Suprapubic skin (tissue), 4 donors: Measurements from ENCODE around the gene RTTN. TPM values are rescaled to one million over a fixed set of nuclear protein-coding genes. Genes with fewer than 3 reads are reported as not detected.

Experiments
- DNase-seq, 2 donors: peaks; one replicate each; pipeline ENCODE4 v3.0.0-alpha.2; 2019; ENCODE audit warnings: low spot score in 2 of 2
- H3K27ac ChIP-seq: fragments of 200-600 bp; sonication (generic); one replicate; pipeline ENCODE4 v1.5.1; 2019
- H3K27me3 ChIP-seq: fragments of 200-600 bp; sonication (generic); one replicate; pipeline ENCODE4 v1.5.1; 2019
- H3K36me3 ChIP-seq: fragments of 200-600 bp; sonication (generic); one replicate; pipeline ENCODE4 v1.5.1; 2019
- H3K4me1 ChIP-seq: fragments of 200-600 bp; sonication (generic); one replicate; pipeline ENCODE4 v1.5.1; 2019
- H3K4me3 ChIP-seq: fragments of 200-600 bp; sonication (generic); one replicate; pipeline ENCODE4 v1.5.1; 2019; ENCODE audit warnings: mild to moderate bottlenecking
- H3K9me3 ChIP-seq: fragments of 200-600 bp; sonication (generic); one replicate; pipeline ENCODE4 v1.5.1; 2019
- CTCF ChIP-seq, 2 donors: fragments of 200-600 bp in 1 of 2; fragments of 450-650 bp in 1 of 2; sonication (generic) in 1 of 2; IDR thresholded peaks; one replicate each; pipeline ENCODE4 v1.5.1; 2016 to 2019; ENCODE audit warnings: antibody characterized with exemption in 2 of 2, mild to moderate bottlenecking in 1 of 2, moderate library complexity in 1 of 2
- EP300 ChIP-seq: sonication (generic); formaldehyde crosslinking; IDR thresholded peaks from one replicate; pipeline ENCODE4 v1.6.1; 2017; ENCODE audit warnings: antibody characterized with exemption
- POLR2A ChIP-seq, 2 donors: fragments of 450-650 bp; IDR thresholded peaks; one replicate each; pipeline ENCODE4 v1.6.1; 2017; ENCODE audit warnings: antibody characterized with exemption in 2 of 2, mild to moderate bottlenecking in 2 of 2, moderate library complexity in 2 of 2
- POLR2AphosphoS5 ChIP-seq, 3 donors: sonication (generic); formaldehyde crosslinking; IDR thresholded peaks; one replicate each; pipeline ENCODE4 v1.6.1; 2017; ENCODE audit warnings: antibody characterized with exemption in 3 of 3
- WGBS: methylation state at CpG from one replicate; pipeline ENCODE4 v1.1.5; 2018; 5-methylcytosine and 5-hydroxymethylcytosine counted together
- total RNA-seq, 4 donors: library from RNA; depleted of rRNA; stranded (reverse); fragments of >200 nt; gene quantifications; one replicate each; pipeline ENCODE4 v1.1.0, GENCODE V29; 2016

Gene RTTN
- total RNA-seq, 4 donors from 2014 or later: 8.4 to 26.1 (median 12.5) TPM

DNA sequence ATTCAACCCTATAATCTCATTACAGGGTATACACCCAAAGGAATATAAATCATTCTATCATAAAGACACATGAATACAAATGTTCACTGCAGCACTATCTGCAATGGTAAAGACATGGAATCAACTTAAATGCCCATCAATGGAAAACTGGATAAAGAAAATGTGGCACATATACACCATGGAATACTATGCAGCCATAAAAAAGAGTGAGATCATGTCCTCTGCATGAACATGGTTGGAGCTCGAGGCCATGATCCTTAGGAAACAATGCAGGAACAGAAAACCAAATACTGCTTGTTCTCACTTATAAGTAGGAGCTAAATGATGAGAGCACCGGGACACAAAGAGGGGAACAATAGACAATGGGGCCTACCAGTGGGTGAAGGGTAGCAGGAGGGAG is 169.3 kb downstream of the RTTN start:
- Histone ChIP-seq H3K27ac (no peak overlapping the region), H3K4me1 (no peaks in the 10 kb centered on the region), H3K27me3 (no peaks in the 10 kb centered on the region), H3K4me3 (no peak overlapping the region), H3K9me3 (no peaks in the 10 kb centered on the region), H3K36me3 (peaks cover 12% of the 10 kb centered on the region)
- WGBS: 96% methylated on average over 2 of the region's 2 CpGs
- DNase-seq: no peak
- TF ChIP-seq POLR2A (IDR thresholded peaks at IDR 0.05) (no peak), CTCF (IDR thresholded peaks at IDR 0.05) (no peak), POLR2AphosphoS5 (IDR thresholded peaks at IDR 0.05) (no peak), EP300 (no peak)

GRCh38 chr18:70031221-70031620 is 174.3 kb downstream of the RTTN start:
- Histone ChIP-seq H3K36me3 (peaks cover 19% of the 10 kb centered on the region), H3K4me3 (no peak overlapping the region), H3K27ac (no peak overlapping the region), H3K4me1 (no peaks in the 10 kb centered on the region), H3K27me3 (no peaks in the 10 kb centered on the region), H3K9me3 (no peaks in the 10 kb centered on the region)
- WGBS: 95% methylated on average over 4 of the region's 4 CpGs
- TF ChIP-seq POLR2AphosphoS5 (IDR thresholded peaks at IDR 0.05) (no peak), EP300 (no peak), POLR2A (IDR thresholded peaks at IDR 0.05) (no peak), CTCF (IDR thresholded peaks at IDR 0.05) (no peak)
- no peak for DNase-seq

DNA sequence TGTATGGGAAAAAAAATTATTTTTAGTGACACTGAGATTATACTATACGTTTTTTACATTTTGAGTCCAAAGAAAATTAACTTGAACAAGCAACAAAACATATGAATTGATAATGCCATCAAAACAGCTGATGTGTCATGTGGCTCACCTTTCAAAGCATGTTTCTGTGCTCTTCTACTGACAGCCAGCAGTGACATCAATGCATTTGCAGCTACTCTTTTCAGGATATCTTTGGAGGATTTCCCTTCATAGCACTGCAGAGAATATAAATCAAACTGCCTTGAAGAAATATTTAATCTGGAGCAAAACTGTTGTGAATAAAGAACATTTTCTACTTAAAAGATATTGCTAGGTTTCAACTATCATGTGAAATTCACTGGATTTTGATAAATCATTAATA is 174.8 kb downstream of the RTTN start:
- Histone ChIP-seq H3K9me3 (no peaks in the 10 kb centered on the region), H3K4me1 (no peaks in the 10 kb centered on the region), H3K27ac (no peak overlapping the region), H3K36me3 (peaks cover 19% of the 10 kb centered on the region), H3K4me3 (no peak overlapping the region), H3K27me3 (no peaks in the 10 kb centered on the region)
- WGBS: 84% methylated on average over 1 of the region's 1 CpG
- DNase-seq: no peak
- no peak for TF ChIP-seq POLR2AphosphoS5 (IDR thresholded peaks at IDR 0.05)
- no peak for TF ChIP-seq CTCF (IDR thresholded peaks at IDR 0.05)
- no peak for TF ChIP-seq EP300

- peaks cover 26% of the 10 kb centered on the region for H3K36me3 ChIP-seq
- H3K9me3 ChIP-seq: no peaks in the 10 kb centered on the region
- H3K27ac ChIP-seq: no peak overlapping the region
- no peaks in the 10 kb centered on the region for H3K4me1 ChIP-seq
- no peak overlapping the region for H3K4me3 ChIP-seq
- no peaks in the 10 kb centered on the region for H3K27me3 ChIP-seq
- no peak for DNase-seq
- TF ChIP-seq CTCF (IDR thresholded peaks at IDR 0.05) (no peak), POLR2A (IDR thresholded peaks at IDR 0.05) (no peak), POLR2AphosphoS5 (IDR thresholded peaks at IDR 0.05) (no peak)
- WGBS: 95% methylated on average over 1 of the region's 1 CpG
Measured at GRCh38 chr18:70029163-70029562, 176.3 kb downstream of the RTTN start.

DNA sequence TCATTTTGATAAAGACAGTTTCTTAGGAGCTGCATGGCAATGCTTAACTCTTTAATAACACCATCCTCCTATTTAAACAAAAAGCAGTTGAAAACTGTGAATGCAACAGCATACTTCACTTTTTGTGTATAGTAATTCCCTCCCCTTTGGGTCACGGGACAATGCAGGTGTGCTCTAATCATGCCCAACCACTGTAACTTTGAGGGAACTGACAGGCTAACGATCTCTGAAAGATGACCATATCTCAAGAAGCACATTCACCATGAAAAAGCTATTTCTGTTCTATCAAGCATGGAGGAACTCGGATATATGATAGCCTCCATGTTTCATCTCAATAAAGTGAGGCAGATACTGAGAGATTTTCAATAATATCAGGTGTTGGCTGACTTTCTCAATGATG is 176.8 kb downstream of the RTTN start:
- no peaks in the 10 kb centered on the region for H3K9me3 ChIP-seq
- no peak for DNase-seq
- TF ChIP-seq EP300 (no peak), POLR2A (IDR thresholded peaks at IDR 0.05) (no peak), CTCF (IDR thresholded peaks at IDR 0.05) (no peak), POLR2AphosphoS5 (IDR thresholded peaks at IDR 0.05) (no peak)
- H3K27ac ChIP-seq: no peak overlapping the region
- H3K27me3 ChIP-seq: no peaks in the 10 kb centered on the region
- H3K36me3 ChIP-seq: peaks cover 31% of the 10 kb centered on the region
- no peak overlapping the region for H3K4me3 ChIP-seq
- WGBS: 99% methylated on average over 3 of the region's 3 CpGs
- H3K4me1 ChIP-seq: no peaks in the 10 kb centered on the region
